ENCODE data around the gene DCHS2. TPM values are rescaled to one million over a fixed set of nuclear protein-coding genes. Genes with fewer than 3 reads are reported as not detected.

DCHS2 gene
- 0.04 TPM in 1 of 2 replicates, not detected in the other for total RNA-seq (2014; rRNA removed; shearing (Covaris generic); ENCODE audit: low replicate concordance)

- H3K79me2 ChIP-seq (ENCODE audit: low read length), result no peaks in the 10 kb centered on the region
- no peaks in the 10 kb centered on the region for H3K9me3 ChIP-seq (ENCODE audit: low read length)
- H2AFZ ChIP-seq (ENCODE audit: low read length), result no peak within 1 kb of the TSS
- DNase-seq, result no peak
- no peaks in the 10 kb centered on the region for H3K27me3 ChIP-seq (ENCODE audit: low read length)
- no peak within 1 kb of the TSS for H3K27ac ChIP-seq (ENCODE audit: low read length)
- H3K4me3 ChIP-seq (ENCODE audit: low read length), result no peak within 1 kb of the TSS
- H3K4me1 ChIP-seq (ENCODE audit: low read length), result no peaks in the 10 kb centered on the region
- no peaks in the 10 kb centered on the region for H3K9me2 ChIP-seq (replicated peaks; ENCODE audit: insufficient read depth, low read length)
- H3K9ac ChIP-seq (ENCODE audit: low read length), result no peak within 1 kb of the TSS
- no peaks in the 10 kb centered on the region for H3K36me3 ChIP-seq (ENCODE audit: insufficient read depth, low read length)
- H3K4me2 ChIP-seq (ENCODE audit: low read depth, low read length, poor library complexity, severe bottlenecking), result no peak within 1 kb of the TSS
- H4K20me1 ChIP-seq (ENCODE audit: insufficient read depth, low read depth, low read length), result no peaks in the 10 kb centered on the region
Observed at GRCh38 chr4:154491341-154492271, at the start of gene DCHS2. Gene DCHS2 (minus strand): TSS chr4:154491799. CDS start chr4:154491355, 444 bp downstream.

DNA sequence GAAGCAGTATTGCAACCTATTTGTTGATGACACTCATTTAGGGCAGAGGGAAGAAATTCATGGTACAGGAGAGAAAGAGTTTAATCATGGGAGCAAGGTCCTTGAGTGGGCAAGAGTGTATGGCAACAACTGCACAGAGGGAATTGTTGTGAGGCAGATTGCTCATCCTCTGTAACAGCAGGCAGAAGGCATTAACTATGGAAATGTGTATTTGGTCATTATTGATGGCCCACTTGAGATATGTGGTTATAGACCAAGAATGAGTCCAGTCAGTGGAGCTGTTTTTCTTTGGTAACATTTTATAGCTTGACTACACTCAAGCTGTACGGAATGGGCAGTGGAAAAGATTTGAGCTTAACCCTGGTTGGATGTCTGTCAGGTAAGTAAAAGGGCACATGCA lies 42.7 kb upstream of the DCHS2 start:
- Histone ChIP-seq H3K9ac (ENCODE audit: low read length) (no peak overlapping the region), H4K20me1 (ENCODE audit: insufficient read depth, low read depth, low read length) (no peaks in the 10 kb centered on the region), H3K4me2 (ENCODE audit: low read depth, low read length, poor library complexity, severe bottlenecking) (no peak overlapping the region), H3K9me3 (ENCODE audit: low read length) (no peaks in the 10 kb centered on the region), H3K4me1 (ENCODE audit: low read length) (no peaks in the 10 kb centered on the region), H3K79me2 (ENCODE audit: low read length) (no peaks in the 10 kb centered on the region), H2AFZ (ENCODE audit: low read length) (no peak overlapping the region), H3K4me3 (ENCODE audit: low read length) (no peak overlapping the region), H3K27me3 (ENCODE audit: low read length) (no peaks in the 10 kb centered on the region), H3K9me2 (replicated peaks; ENCODE audit: insufficient read depth, low read length) (no peaks in the 10 kb centered on the region), H3K36me3 (ENCODE audit: insufficient read depth, low read length) (peaks cover 32% of the 10 kb centered on the region), H3K27ac (ENCODE audit: low read length) (no peak overlapping the region)
- no peak for DNase-seq

- H2AFZ ChIP-seq (ENCODE audit: low read length), result no peak overlapping the region
- H4K20me1 ChIP-seq (ENCODE audit: insufficient read depth, low read depth, low read length), result no peaks in the 10 kb centered on the region
- no peaks in the 10 kb centered on the region for H3K27me3 ChIP-seq (ENCODE audit: low read length)
- H3K4me2 ChIP-seq (ENCODE audit: low read depth, low read length, poor library complexity, severe bottlenecking), result no peak overlapping the region
- H3K27ac ChIP-seq (ENCODE audit: low read length), result no peak overlapping the region
- no peaks in the 10 kb centered on the region for H3K79me2 ChIP-seq (ENCODE audit: low read length)
- no peak overlapping the region for H3K4me3 ChIP-seq (ENCODE audit: low read length)
- H3K9me3 ChIP-seq (ENCODE audit: low read length), result no peaks in the 10 kb centered on the region
- no peaks in the 10 kb centered on the region for H3K9me2 ChIP-seq (replicated peaks; ENCODE audit: insufficient read depth, low read length)
- no peaks in the 10 kb centered on the region for H3K36me3 ChIP-seq (ENCODE audit: insufficient read depth, low read length)
- no peaks in the 10 kb centered on the region for H3K4me1 ChIP-seq (ENCODE audit: low read length)
- H3K9ac ChIP-seq (ENCODE audit: low read length), result no peak overlapping the region
- DNase-seq, result no peak
Observed at GRCh38 chr4:154529728-154530519, 38.3 kb upstream of the DCHS2 start.

GRCh38 chr4:154528869-154529268 lies 37.3 kb upstream of the DCHS2 start:
- no peak for DNase-seq
- H3K4me1 ChIP-seq (ENCODE audit: low read length), result no peaks in the 10 kb centered on the region
- no peak overlapping the region for H3K9ac ChIP-seq (ENCODE audit: low read length)
- H3K9me3 ChIP-seq (ENCODE audit: low read length), result no peaks in the 10 kb centered on the region
- no peaks in the 10 kb centered on the region for H3K79me2 ChIP-seq (ENCODE audit: low read length)
- no peak overlapping the region for H3K4me2 ChIP-seq (ENCODE audit: low read depth, low read length, poor library complexity, severe bottlenecking)
- H4K20me1 ChIP-seq (ENCODE audit: insufficient read depth, low read depth, low read length), result no peaks in the 10 kb centered on the region
- H3K4me3 ChIP-seq (ENCODE audit: low read length), result no peak overlapping the region
- H2AFZ ChIP-seq (ENCODE audit: low read length), result no peak overlapping the region
- H3K27me3 ChIP-seq (ENCODE audit: low read length), result no peaks in the 10 kb centered on the region
- H3K36me3 ChIP-seq (ENCODE audit: insufficient read depth, low read length), result no peaks in the 10 kb centered on the region
- no peak overlapping the region for H3K27ac ChIP-seq (ENCODE audit: low read length)
- no peaks in the 10 kb centered on the region for H3K9me2 ChIP-seq (replicated peaks; ENCODE audit: insufficient read depth, low read length)

DNA sequence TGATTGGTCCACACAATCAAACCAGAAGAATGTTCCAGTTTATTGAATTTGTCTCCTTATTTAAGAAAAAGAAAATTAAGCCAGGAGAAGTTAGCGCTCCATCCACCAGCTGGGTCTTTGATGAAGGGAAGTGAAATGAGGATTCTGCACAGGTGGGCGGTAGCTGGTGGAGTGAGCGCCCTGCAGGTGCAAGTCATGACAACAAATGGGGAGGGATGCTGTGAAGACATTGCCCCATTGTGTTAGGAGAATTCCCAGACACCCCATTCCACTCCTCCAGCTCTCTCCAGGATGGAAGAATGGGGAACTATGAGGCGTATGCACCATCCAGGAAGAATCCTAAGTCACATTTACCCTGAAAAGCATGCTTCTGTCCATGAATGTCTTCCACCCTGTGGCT lies 35.7 kb upstream of the DCHS2 start:
- H3K9ac ChIP-seq (ENCODE audit: low read length), result no peak overlapping the region
- H3K9me3 ChIP-seq (ENCODE audit: low read length), result no peaks in the 10 kb centered on the region
- no peaks in the 10 kb centered on the region for H3K4me1 ChIP-seq (ENCODE audit: low read length)
- H3K27me3 ChIP-seq (ENCODE audit: low read length), result no peaks in the 10 kb centered on the region
- H3K4me3 ChIP-seq (ENCODE audit: low read length), result no peak overlapping the region
- no peaks in the 10 kb centered on the region for H3K9me2 ChIP-seq (replicated peaks; ENCODE audit: insufficient read depth, low read length)
- no peak for DNase-seq
- no peaks in the 10 kb centered on the region for H4K20me1 ChIP-seq (ENCODE audit: insufficient read depth, low read depth, low read length)
- H3K4me2 ChIP-seq (ENCODE audit: low read depth, low read length, poor library complexity, severe bottlenecking), result no peak overlapping the region
- H3K27ac ChIP-seq (ENCODE audit: low read length), result no peak overlapping the region
- H3K36me3 ChIP-seq (ENCODE audit: insufficient read depth, low read length), result no peaks in the 10 kb centered on the region
- no peaks in the 10 kb centered on the region for H3K79me2 ChIP-seq (ENCODE audit: low read length)
- H2AFZ ChIP-seq (ENCODE audit: low read length), result no peak overlapping the region

- Histone ChIP-seq H3K9me2 (replicated peaks; ENCODE audit: insufficient read depth, low read length) (no peaks in the 10 kb centered on the region), H3K36me3 (ENCODE audit: insufficient read depth, low read length) (no peaks in the 10 kb centered on the region), H3K27me3 (ENCODE audit: low read length) (no peaks in the 10 kb centered on the region), H3K27ac (ENCODE audit: low read length) (no peak overlapping the region), H3K4me1 (ENCODE audit: low read length) (no peaks in the 10 kb centered on the region), H3K4me2 (ENCODE audit: low read depth, low read length, poor library complexity, severe bottlenecking) (no peak overlapping the region), H3K79me2 (ENCODE audit: low read length) (no peaks in the 10 kb centered on the region), H2AFZ (ENCODE audit: low read length) (no peak overlapping the region), H3K9me3 (ENCODE audit: low read length) (no peaks in the 10 kb centered on the region), H3K4me3 (ENCODE audit: low read length) (no peak overlapping the region), H4K20me1 (ENCODE audit: insufficient read depth, low read depth, low read length) (no peaks in the 10 kb centered on the region), H3K9ac (ENCODE audit: low read length) (no peak overlapping the region)
- no peak for DNase-seq
Observed at GRCh38 chr4:154526151-154526550, 34.6 kb upstream of the DCHS2 start.

DNA sequence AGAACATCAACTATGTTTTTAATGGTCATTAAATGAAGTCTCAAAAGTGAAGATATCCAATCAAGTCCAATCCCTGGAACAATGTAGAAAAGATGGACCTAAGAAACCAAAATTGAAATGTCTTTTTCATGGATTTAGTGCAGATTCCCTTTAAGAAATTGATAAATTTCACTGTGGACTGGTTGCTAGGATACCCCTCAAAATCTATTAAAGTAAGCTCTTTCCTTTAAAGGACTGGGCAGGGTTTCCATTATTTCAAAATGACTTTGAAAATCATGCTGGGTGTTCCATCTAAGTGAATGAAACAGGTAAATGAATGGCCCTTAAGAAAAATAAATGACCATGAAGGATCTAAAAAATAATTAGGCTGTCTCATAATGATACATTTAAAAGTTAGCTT lies 30.0 kb upstream of the DCHS2 start:
- no peaks in the 10 kb centered on the region for H3K27me3 ChIP-seq (ENCODE audit: low read length)
- no peaks in the 10 kb centered on the region for H3K4me1 ChIP-seq (ENCODE audit: low read length)
- H3K27ac ChIP-seq (ENCODE audit: low read length), result no peak overlapping the region
- H3K9ac ChIP-seq (ENCODE audit: low read length), result no peak overlapping the region
- no peaks in the 10 kb centered on the region for H3K36me3 ChIP-seq (ENCODE audit: insufficient read depth, low read length)
- H3K9me3 ChIP-seq (ENCODE audit: low read length), result no peaks in the 10 kb centered on the region
- no peak overlapping the region for H2AFZ ChIP-seq (ENCODE audit: low read length)
- no peak for DNase-seq
- no peak overlapping the region for H3K4me2 ChIP-seq (ENCODE audit: low read depth, low read length, poor library complexity, severe bottlenecking)
- no peaks in the 10 kb centered on the region for H3K9me2 ChIP-seq (replicated peaks; ENCODE audit: insufficient read depth, low read length)
- no peaks in the 10 kb centered on the region for H3K79me2 ChIP-seq (ENCODE audit: low read length)
- no peaks in the 10 kb centered on the region for H4K20me1 ChIP-seq (ENCODE audit: insufficient read depth, low read depth, low read length)
- H3K4me3 ChIP-seq (ENCODE audit: low read length), result no peak overlapping the region

DNA sequence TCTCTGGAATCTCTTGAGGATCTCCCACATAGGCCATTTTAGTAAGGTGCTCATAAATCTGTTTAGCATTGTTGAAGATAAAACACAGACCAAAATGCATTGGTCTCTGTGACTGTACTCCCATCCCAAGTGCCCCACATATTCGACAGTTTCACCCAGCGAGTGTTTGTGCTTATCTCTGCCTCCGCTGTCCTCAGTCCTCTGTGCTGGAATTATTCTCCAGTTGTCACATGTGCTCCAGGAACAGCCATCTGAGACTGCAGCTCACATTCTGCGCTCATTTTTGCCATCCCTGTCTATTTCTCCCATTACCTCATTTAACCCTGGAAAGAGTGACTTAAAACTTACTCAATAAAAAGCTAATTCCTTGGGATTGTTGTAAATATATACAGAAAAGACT lies 27.6 kb upstream of the DCHS2 start:
- no peak overlapping the region for H3K4me3 ChIP-seq (ENCODE audit: low read length)
- DNase-seq, result no peak
- H3K9me3 ChIP-seq (ENCODE audit: low read length), result no peaks in the 10 kb centered on the region
- no peaks in the 10 kb centered on the region for H3K79me2 ChIP-seq (ENCODE audit: low read length)
- no peaks in the 10 kb centered on the region for H3K9me2 ChIP-seq (replicated peaks; ENCODE audit: insufficient read depth, low read length)
- no peak overlapping the region for H3K27ac ChIP-seq (ENCODE audit: low read length)
- H4K20me1 ChIP-seq (ENCODE audit: insufficient read depth, low read depth, low read length), result no peaks in the 10 kb centered on the region
- no peak overlapping the region for H3K9ac ChIP-seq (ENCODE audit: low read length)
- H3K27me3 ChIP-seq (ENCODE audit: low read length), result no peaks in the 10 kb centered on the region
- no peak overlapping the region for H2AFZ ChIP-seq (ENCODE audit: low read length)
- H3K4me1 ChIP-seq (ENCODE audit: low read length), result no peaks in the 10 kb centered on the region
- H3K4me2 ChIP-seq (ENCODE audit: low read depth, low read length, poor library complexity, severe bottlenecking), result no peak overlapping the region
- no peaks in the 10 kb centered on the region for H3K36me3 ChIP-seq (ENCODE audit: insufficient read depth, low read length)
